Measurements from ENCODE around the gene ETFA.
A peak's percentile ranks its signal among the peaks of the same experiment; 100 is the strongest.

Gene ETFA

DNA sequence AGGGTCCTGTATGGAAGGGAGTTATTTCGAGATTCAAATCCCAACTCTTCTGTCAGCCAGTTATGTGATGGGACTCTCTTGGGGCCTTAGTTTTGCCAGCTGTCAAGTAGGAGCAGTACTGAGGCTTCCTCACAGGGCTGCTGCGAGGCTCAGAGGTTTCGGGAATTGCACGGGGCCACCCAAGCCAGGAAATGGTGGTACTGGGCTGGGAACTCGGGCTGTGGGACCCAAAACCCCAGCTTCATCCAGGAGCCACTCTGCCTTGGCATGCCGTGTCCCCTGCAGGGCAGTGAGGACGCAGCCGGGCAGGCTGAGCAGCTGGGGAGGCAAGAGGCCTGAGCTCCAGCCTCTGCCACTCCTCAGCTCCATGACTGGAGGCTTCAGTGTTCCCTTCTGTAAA is 118.6 kb downstream of the ETFA start:
- no peak for DNase-seq

- DNase-seq = no peak
These were observed 119.6 kb downstream of the ETFA start for GRCh38 chr15:76191539-76192244.

DNA sequence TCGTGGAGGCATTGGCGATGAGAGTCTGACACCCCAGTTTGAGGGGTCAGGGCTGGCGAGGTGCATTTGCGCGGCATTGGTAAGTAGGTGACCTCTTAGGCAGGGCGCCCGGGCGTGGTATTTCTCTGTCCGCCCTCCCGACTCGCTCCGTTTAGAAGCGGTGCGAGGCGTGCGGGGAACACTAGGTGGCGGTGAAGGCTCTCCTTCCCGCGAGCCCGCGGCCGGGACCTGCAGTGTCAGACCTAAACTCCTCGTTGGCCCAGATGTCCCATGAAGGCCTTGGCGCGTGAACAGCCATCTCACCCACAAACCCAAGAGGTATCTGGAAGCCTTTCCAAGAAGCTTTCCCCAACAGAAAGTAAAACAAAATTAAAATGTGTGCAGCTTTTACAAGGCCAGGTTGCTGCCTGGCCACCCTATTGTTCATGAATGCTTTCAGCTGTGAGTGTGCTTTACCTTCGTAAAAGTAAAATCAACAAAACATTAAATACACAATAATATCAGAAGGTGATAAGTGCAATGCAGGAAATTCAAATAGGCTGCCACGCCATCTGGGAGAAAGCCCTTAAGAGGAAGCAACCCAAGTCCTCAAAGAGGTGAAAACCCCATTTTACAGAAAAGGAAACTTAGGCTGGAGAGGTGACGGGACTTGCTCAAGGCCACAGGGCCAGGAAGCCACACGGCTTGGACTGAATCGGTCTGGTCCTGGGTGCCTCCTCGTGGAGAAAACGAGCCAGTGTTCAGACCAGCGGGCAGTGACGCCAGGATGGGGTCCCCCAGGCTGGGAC is 120.3 kb downstream of the ETFA start:
- DNase-seq = peak; percentile 62 to 90

- DNase-seq = no peak
These were observed 121.2 kb downstream of the ETFA start for GRCh38 chr15:76190070-76190564.

- DNase-seq = no peak
These were observed 122.2 kb downstream of the ETFA start for GRCh38 chr15:76189106-76189505.

GRCh38 chr15:76187163-76187562 is 124.1 kb downstream of the ETFA start:
- DNase-seq = no peak

DNA sequence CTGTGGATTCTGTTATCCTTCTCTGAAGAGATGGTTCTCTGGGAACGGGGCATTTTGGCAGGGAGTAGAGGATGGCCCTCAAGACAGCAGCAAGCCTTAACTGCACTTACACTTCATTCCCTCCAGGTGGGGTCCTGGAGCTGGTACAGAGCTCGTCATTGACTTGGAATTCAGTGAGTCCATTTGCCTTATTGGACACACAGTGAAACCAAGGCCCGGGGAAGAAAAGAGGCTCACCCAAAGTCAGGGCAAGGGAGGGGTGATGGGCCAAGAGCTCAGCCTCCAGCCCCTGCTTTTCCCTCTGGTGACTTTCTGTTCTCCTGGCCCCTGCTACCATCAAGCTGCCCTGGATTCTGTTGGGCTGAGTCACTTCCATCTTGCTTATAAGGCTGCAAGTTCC is 125.6 kb downstream of the ETFA start:
- DNase-seq = peak; percentile 20 to 56

GRCh38 chr15:76184650-76185035 is 126.6 kb downstream of the ETFA start:
- DNase-seq = no peak

- no peak for DNase-seq
These were observed 127.2 kb downstream of the ETFA start for GRCh38 chr15:76183930-76184649.

- no peak for DNase-seq
These were observed 129.6 kb downstream of the ETFA start for GRCh38 chr15:76181705-76182107.

GRCh38 chr15:76180321-76180720 is 130.9 kb downstream of the ETFA start:
- no peak for DNase-seq

DNA sequence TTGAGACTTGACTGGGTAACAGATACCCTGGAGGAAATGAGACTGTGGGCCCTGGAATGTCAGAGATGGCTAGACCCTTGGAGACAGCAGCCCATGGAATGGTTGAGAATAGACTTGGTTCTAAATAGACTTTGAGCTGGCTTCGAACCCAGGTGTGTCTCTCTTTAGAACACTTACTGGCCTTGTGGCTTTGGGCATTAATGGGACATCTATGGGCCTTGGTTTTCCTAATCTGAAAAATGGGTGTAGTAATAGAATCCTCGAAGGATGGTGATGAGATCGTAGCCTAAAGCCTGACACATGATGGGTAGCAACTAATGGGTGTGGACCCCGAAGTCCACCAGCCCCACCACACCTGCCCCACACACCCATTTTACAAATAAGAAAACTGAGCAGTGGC is 132.2 kb downstream of the ETFA start:
- DNase-seq = no peak

DNA sequence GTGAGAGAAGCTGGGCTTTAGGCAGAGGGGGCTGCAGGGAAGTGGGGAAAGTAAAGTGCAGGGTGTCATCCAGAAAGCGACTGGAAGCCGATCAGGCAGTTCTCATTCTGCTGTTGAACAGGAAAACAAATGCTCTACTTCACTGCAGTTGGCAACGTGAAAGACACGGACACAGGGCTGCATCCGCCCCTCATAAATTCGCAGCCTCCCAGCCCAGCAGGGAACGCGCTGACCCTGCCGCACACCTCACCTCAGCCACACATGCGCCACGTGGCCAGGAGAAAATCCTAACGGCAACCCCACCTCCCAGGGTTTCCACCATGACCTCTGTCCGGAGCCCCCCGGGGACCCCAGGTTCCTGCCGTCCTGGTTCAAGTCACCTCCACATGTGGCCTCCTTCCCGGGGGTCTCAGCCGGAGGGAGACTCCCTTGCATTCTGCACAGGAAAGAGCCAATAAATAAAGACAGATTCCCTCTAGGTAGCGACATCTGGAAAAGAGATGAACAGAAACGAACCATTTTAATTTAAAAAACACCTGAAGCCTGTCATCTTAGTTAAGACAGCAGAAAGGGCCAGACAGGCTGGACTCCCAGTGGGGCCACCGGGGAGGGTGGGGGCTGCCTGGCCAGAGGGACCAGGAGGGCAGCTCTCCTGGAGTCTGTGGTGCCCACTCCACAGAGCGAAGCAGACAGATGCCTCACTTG is 132.8 kb downstream of the ETFA start:
- no peak for DNase-seq

DNA sequence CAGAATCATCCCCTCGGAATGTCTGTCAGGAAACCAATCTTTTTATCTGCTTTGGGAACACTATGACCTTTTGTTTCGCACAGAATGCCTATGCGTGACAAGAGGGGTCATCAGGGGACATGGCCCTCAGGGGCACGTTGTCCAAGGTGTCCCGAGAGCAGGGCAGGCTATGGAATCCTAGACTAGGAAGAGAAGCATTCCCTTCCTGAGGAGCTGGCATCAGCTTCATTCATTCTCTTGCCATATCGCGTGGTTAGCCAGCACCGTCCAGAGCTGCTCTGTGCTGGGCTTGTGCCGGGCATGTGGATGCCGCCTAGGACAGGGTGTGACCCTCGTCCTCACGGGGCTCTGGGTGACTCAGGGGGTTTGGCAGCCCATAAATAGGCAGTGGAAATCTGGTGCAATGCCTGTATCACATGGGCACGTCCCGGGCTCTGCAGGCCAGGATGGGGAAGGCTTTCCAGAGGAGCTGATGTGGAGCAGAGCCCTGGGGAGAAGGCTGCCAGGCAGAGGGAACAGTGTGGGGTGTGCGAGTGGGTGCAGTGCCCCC is 133.7 kb downstream of the ETFA start:
- no peak for DNase-seq

GRCh38 chr15:76176487-76177085 is 134.7 kb downstream of the ETFA start:
- DNase-seq = no peak

- DNase-seq = no peak
These were observed 135.2 kb downstream of the ETFA start for GRCh38 chr15:76176059-76176458.

DNA sequence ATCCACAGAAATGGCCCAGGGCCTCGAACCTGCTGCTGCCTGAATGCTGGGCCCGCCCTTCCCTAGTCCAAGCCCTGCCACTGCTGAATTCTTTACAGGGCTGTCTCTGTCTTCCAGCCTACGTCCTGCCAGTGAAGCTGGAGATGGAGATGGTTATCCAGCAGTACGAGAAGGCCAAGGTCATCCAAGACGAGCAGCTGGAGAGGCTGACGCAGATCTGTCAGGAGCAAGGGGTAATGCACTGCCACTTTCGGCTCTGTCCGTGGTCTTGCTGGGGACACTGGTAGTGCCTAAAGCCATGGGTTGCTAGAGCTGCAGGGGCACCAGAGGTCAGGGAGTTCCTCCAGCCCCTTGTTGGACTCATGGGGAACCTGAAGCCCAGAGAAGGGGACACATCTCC is 135.8 kb downstream of the ETFA start:
- DNase-seq = no peak

- no peak for DNase-seq
These were observed 136.6 kb downstream of the ETFA start for GRCh38 chr15:76174654-76175053.

- no peak for DNase-seq
These were observed 137.9 kb downstream of the ETFA start for GRCh38 chr15:76173317-76173834.

- no peak for DNase-seq
These were observed 138.5 kb downstream of the ETFA start for GRCh38 chr15:76172782-76173181.

DNA sequence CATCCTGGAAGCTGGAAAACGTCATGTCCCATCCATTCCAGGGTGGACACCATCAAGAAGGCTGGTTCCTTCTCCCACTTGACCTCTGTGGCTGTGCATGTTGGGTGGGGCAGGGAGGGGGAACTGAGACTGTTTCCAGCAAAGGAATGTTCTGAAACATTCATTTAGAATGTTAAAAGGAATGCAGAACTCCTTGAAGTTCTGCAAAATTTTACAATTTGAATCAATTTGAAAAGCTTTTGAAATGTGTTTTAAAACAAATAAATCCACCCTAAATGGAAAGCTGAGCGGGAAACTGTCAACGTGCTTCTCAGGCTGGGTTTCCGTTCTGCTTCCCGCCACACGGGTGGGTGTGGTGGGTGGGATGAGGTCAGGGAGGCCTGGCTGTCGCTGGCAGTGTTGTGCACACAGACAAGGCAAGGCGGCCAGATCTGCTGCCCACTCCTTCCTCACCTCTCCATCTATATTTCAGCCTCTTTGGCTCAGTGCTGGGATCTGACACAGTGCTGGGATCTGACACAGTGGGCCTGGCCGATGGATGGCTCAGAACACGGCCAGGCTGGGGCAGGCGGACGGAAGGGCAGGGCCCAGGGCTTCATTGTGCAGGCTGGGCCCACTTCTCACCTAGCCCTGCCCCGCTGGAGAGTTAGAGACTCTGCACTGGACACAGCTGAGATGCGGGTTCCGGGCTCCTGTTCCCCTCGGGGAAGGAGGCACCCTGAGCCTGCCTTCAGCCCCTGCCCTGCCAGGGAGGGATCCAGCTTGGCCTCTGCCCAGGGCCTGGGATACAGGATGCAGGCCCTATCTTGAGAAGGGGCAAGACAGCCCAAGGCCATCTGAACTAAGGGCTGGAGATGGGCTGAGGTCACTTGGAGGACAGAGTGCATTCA is 141.1 kb downstream of the ETFA start:
- no peak for DNase-seq

Data from NCI-H526 (cell line).